ENCODE results near the gene TASP1.

DNA sequence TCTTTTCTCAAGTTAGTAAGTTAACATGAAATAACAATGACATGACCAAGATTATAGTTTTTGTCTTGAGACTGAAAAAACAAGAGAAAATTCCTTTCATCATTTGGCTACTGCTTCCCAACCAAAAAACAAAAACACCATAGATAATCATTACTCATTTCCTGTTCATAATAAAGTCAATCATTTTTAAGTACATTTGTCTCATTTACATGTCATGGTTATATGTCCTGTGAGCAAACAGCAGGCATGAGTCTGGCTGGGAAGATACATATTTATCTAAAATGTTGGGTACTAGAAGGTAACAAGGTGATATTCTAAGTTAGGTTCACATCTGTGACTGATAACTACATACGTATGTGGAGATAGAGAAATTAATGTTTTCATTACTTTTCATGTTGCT is 237.1 kb downstream of the TASP1 start:
- TF ChIP-seq CTCF (IDR thresholded peaks at IDR 0.05) (no peak), ZFX (IDR thresholded peaks at IDR 0.05; ENCODE audit: borderline replicate concordance) (no peak)
